Measurements from ENCODE around the gene CNDP1. TPM values are rescaled to one million over a fixed set of nuclear protein-coding genes. Genes with fewer than 3 reads are reported as not detected.

Gene CNDP1
- total RNA-seq, 2 experiments from 2014 or later, result not detected

- no peak overlapping the region for H3K27ac Mint-ChIP-seq
- POLR2A ChIA-PET, result no interaction called here
- TF ChIP-seq, protein P1, sequence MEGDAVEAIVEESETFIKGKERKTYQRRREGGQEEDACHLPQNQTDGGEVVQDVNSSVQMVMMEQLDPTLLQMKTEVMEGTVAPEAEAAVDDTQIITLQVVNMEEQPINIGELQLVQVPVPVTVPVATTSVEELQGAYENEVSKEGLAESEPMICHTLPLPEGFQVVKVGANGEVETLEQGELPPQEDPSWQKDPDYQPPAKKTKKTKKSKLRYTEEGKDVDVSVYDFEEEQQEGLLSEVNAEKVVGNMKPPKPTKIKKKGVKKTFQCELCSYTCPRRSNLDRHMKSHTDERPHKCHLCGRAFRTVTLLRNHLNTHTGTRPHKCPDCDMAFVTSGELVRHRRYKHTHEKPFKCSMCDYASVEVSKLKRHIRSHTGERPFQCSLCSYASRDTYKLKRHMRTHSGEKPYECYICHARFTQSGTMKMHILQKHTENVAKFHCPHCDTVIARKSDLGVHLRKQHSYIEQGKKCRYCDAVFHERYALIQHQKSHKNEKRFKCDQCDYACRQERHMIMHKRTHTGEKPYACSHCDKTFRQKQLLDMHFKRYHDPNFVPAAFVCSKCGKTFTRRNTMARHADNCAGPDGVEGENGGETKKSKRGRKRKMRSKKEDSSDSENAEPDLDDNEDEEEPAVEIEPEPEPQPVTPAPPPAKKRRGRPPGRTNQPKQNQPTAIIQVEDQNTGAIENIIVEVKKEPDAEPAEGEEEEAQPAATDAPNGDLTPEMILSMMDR (IDR thresholded peaks at IDR 0.05), result no peak
These were observed 31.2 kb upstream of the CNDP1 start for GRCh38 chr18:74503137-74503536.

GRCh38 chr18:74505776-74506175 lies 28.5 kb upstream of the CNDP1 start:
- peaks cover 68% of the 10 kb centered on the region for H3K36me3 Mint-ChIP-seq (ENCODE audit: low read depth)
- intact Hi-C loops (cut with micrococcal nuclease), result no loop called here
- ATAC-seq (no peak), DNase-seq (no peak)
- no peak overlapping the region for H3K27ac Mint-ChIP-seq
- no peaks in the 10 kb centered on the region for H3K9me3 Mint-ChIP-seq
- H3K4me1 Mint-ChIP-seq (ENCODE audit: low read depth), result peaks cover 12% of the 10 kb centered on the region
- H3K27me3 Mint-ChIP-seq, result no peaks in the 10 kb centered on the region
- TF ChIP-seq, protein P1 (IDR thresholded peaks at IDR 0.05), result no peak
- ChIA-PET POLR2A (interaction anchor here (1.1 kb wide), 1 partner anchor 9 kb away, joined by 5 read pairs; the partner anchor contains the start of gene CNDP2), CTCF (interaction anchor here (0.9 to 1.0 kb wide), 2 partner anchors 46 to 152 kb away, joined by 3 to 5 read pairs; no protein-coding TSS in a partner anchor)
- no peak overlapping the region for H3K4me3 Mint-ChIP-seq

More at GRCh38 chr18:74503137-74503536, 31.2 kb upstream of the CNDP1 start:
- H3K9me3 Mint-ChIP-seq, result no peaks in the 10 kb centered on the region
- DNase-seq (no peak), ATAC-seq (no peak)
- H3K4me1 Mint-ChIP-seq (ENCODE audit: low read depth), result peaks cover 36% of the 10 kb centered on the region
- H3K36me3 Mint-ChIP-seq (ENCODE audit: low read depth), result peaks cover 64% of the 10 kb centered on the region
- intact Hi-C loops (cut with micrococcal nuclease), result no loop called here
- H3K27me3 Mint-ChIP-seq, result no peaks in the 10 kb centered on the region
- CTCF ChIA-PET, result interaction anchor here (0.9 kb wide), 1 partner anchor 10 kb away, joined by 3 read pairs; no protein-coding TSS in a partner anchor
- no peak overlapping the region for H3K4me3 Mint-ChIP-seq

DNA sequence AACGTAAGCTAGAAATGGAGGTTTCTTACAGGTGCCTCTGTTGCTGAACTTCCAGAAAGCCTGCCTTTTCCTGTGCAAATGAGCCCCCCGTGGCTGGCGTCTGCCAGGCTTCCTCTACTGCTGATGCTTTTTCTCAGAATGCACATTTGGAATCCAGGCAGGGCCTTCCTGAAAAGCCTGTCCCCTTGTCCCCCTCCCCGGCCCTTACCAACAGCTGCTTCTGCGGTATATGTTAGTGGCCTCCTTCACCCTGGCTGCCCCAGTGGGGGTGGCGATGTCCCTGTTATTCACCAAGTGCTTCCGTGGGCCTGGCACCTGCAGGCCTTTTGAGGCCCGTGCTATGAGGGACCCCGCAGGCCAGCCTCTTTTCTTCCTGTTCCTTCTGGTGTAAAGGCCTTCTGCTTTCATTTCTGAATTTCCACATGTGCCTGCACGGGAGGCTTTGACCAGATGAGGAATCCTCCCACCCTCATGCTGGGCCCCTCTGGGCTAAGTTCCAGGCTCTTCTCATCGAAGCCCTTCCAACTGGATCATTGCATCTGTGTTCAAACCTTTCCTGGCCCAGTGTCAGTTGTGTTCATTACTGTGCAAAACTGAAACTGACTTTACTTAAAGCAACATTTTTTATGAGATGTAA lies 27.7 kb upstream of the CNDP1 start:
- intact Hi-C loops (cut with micrococcal nuclease), result no loop called here
- Mint-ChIP-seq H3K4me3 (no peak overlapping the region), H3K27ac (no peak overlapping the region), H3K9me3 (no peaks in the 10 kb centered on the region), H3K4me1 (ENCODE audit: low read depth) (peaks cover 6% of the 10 kb centered on the region), H3K27me3 (no peaks in the 10 kb centered on the region), H3K36me3 (ENCODE audit: low read depth) (peaks cover 63% of the 10 kb centered on the region)
- CTCF ChIA-PET, result interaction anchor here (1.0 kb wide), 1 partner anchor 45 kb away, joined by 3 read pairs; no protein-coding TSS in a partner anchor
- ATAC-seq (no peak), DNase-seq (no peak)
- TF ChIP-seq, protein P1 (IDR thresholded peaks at IDR 0.05), result no peak
- POLR2A ChIA-PET, result interaction anchor here (1.1 kb wide), 1 partner anchor 10 kb away, joined by 5 read pairs; the partner anchor contains the start of gene CNDP2

DNA sequence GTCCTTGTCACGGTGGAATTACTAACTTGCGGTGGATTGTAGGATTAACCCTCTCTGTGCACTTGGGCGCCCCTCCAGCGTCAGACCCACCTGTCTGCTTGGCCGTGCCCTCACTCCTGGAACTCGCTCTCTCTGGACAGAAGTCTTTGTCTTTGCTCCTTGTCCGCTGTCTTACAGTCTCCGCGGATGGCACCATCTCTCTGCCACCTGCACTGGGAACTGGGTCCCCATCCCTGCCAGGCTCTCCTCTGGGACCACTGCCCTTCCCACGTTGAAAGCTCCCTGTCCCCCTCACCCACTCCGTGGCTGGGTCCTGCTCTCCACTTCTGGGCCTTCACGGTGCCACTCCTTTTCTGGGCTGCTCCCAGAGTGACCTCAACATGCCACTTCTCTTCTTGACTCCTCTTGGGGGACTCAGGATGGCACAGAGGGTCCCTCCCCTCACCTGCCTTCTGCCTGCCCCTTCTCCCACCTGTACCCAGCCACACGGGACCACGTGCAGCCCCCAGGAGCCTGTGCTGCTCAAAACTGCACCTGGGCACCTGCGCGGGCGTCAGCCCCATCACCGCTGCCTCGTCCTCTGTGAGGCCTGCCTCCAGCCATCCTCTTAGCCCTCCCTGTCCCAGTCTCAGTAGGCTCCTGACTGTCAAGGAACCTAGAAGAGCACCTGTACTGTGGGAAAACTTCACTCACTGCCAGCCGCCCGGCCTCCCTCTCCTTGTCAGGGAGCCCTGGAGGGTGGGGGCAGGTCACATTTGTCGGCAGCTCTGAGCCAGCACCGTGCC lies 27.0 kb upstream of the CNDP1 start:
- no peaks in the 10 kb centered on the region for H3K27me3 Mint-ChIP-seq
- peaks cover 59% of the 10 kb centered on the region for H3K36me3 Mint-ChIP-seq (ENCODE audit: low read depth)
- ATAC-seq (no peak), DNase-seq (no peak)
- H3K4me3 Mint-ChIP-seq, result no peak overlapping the region
- intact Hi-C loops (cut with micrococcal nuclease), result no loop called here
- TF ChIP-seq, protein P1 (IDR thresholded peaks at IDR 0.05), result no peak
- ChIA-PET POLR2A (no interaction called here), CTCF (no interaction called here)
- H3K4me1 Mint-ChIP-seq (ENCODE audit: low read depth), result peaks cover 4% of the 10 kb centered on the region
- no peak overlapping the region for H3K27ac Mint-ChIP-seq
- H3K9me3 Mint-ChIP-seq, result no peaks in the 10 kb centered on the region

GRCh38 chr18:74507927-74508326 lies 26.4 kb upstream of the CNDP1 start:
- POLR2A ChIA-PET, result no interaction called here

More at GRCh38 chr18:74507927-74508326, 26.4 kb upstream of the CNDP1 start:
- TF ChIP-seq, protein P1 (IDR thresholded peaks at IDR 0.05), result no peak
- no peaks in the 10 kb centered on the region for H3K27me3 Mint-ChIP-seq
- H3K36me3 Mint-ChIP-seq (ENCODE audit: low read depth), result peaks cover 59% of the 10 kb centered on the region
- CTCF ChIA-PET, result no interaction called here
- ATAC-seq (no peak), DNase-seq (no peak)
- H3K4me3 Mint-ChIP-seq, result no peak overlapping the region
- no peaks in the 10 kb centered on the region for H3K9me3 Mint-ChIP-seq
- intact Hi-C loops (cut with micrococcal nuclease), result no loop called here
- no peak overlapping the region for H3K27ac Mint-ChIP-seq
- peaks cover 2% of the 10 kb centered on the region for H3K4me1 Mint-ChIP-seq (ENCODE audit: low read depth)
